ENCODE measurements around the gene SPEN.

DNA sequence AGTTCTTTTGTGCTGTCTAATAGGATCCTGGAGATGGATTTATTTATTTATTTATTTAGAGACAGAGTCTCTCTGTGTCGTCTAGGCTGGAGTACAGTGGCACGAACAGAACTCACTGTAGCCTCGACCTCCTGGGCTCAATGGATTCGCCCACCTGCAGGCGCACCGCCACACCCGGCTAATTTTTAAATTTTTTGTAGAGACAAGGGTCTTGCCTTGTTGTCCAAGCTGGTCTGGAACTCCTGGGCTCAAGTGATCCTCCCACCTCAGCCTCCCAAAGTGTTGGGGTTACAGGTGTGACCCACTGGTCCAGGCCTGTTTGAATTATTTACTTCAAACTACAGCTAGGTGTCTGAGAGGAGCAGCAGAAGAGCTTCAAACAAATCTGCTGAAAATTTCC, 9.6 kb upstream of the SPEN start:
- TF ChIP-seq, protein P1, sequence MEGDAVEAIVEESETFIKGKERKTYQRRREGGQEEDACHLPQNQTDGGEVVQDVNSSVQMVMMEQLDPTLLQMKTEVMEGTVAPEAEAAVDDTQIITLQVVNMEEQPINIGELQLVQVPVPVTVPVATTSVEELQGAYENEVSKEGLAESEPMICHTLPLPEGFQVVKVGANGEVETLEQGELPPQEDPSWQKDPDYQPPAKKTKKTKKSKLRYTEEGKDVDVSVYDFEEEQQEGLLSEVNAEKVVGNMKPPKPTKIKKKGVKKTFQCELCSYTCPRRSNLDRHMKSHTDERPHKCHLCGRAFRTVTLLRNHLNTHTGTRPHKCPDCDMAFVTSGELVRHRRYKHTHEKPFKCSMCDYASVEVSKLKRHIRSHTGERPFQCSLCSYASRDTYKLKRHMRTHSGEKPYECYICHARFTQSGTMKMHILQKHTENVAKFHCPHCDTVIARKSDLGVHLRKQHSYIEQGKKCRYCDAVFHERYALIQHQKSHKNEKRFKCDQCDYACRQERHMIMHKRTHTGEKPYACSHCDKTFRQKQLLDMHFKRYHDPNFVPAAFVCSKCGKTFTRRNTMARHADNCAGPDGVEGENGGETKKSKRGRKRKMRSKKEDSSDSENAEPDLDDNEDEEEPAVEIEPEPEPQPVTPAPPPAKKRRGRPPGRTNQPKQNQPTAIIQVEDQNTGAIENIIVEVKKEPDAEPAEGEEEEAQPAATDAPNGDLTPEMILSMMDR (IDR thresholded peaks at IDR 0.05; ENCODE audit: poor library complexity, severe bottlenecking): no peak
- no peak for TF ChIP-seq EP300 (conservative IDR thresholded peaks at IDR 0.05; ENCODE audit: poor library complexity, severe bottlenecking)
- TF ChIP-seq POLR2AphosphoS5 (IDR thresholded peaks at IDR 0.05): no peak
- TF ChIP-seq, protein P2, sequence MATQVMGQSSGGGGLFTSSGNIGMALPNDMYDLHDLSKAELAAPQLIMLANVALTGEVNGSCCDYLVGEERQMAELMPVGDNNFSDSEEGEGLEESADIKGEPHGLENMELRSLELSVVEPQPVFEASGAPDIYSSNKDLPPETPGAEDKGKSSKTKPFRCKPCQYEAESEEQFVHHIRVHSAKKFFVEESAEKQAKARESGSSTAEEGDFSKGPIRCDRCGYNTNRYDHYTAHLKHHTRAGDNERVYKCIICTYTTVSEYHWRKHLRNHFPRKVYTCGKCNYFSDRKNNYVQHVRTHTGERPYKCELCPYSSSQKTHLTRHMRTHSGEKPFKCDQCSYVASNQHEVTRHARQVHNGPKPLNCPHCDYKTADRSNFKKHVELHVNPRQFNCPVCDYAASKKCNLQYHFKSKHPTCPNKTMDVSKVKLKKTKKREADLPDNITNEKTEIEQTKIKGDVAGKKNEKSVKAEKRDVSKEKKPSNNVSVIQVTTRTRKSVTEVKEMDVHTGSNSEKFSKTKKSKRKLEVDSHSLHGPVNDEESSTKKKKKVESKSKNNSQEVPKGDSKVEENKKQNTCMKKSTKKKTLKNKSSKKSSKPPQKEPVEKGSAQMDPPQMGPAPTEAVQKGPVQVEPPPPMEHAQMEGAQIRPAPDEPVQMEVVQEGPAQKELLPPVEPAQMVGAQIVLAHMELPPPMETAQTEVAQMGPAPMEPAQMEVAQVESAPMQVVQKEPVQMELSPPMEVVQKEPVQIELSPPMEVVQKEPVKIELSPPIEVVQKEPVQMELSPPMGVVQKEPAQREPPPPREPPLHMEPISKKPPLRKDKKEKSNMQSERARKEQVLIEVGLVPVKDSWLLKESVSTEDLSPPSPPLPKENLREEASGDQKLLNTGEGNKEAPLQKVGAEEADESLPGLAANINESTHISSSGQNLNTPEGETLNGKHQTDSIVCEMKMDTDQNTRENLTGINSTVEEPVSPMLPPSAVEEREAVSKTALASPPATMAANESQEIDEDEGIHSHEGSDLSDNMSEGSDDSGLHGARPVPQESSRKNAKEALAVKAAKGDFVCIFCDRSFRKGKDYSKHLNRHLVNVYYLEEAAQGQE (IDR thresholded peaks at IDR 0.05; ENCODE audit: borderline replicate concordance): no peak
- TF ChIP-seq TAF1 (IDR thresholded peaks at IDR 0.05; ENCODE audit: low read depth): no peak
- TF ChIP-seq MXI1 (conservative IDR thresholded peaks at IDR 0.05; ENCODE audit: poor library complexity, severe bottlenecking): no peak
- no peak for TF ChIP-seq EZH2 (IDR thresholded peaks at IDR 0.05; ENCODE audit: borderline replicate concordance, insufficient read depth, low read length, poor library complexity, severe bottlenecking)
- no peak for TF ChIP-seq SMC3 (conservative IDR thresholded peaks at IDR 0.05; ENCODE audit: poor library complexity)
- TF ChIP-seq RAD21 (conservative IDR thresholded peaks at IDR 0.05): no peak

Measured in neural cell (in vitro differentiated cells).